HG03280 (cell line): ENCODE measurements around the gene SF3A2.
"Not testable (repeated sequence)": the region's sequence is repeated elsewhere in the genome, so short reads cannot be mapped to it uniquely, and the experiment has no call there.

Experiments used
- ATAC-seq: cut with Tn5 transposase; IDR thresholded peaks from one replicate; pipeline ENCODE4 v1.9.1; 2021; ENCODE audit warnings: mild to moderate bottlenecking, moderate library complexity; ENCODE audit not compliant: unreplicated experiment

The SF3A2 gene

DNA sequence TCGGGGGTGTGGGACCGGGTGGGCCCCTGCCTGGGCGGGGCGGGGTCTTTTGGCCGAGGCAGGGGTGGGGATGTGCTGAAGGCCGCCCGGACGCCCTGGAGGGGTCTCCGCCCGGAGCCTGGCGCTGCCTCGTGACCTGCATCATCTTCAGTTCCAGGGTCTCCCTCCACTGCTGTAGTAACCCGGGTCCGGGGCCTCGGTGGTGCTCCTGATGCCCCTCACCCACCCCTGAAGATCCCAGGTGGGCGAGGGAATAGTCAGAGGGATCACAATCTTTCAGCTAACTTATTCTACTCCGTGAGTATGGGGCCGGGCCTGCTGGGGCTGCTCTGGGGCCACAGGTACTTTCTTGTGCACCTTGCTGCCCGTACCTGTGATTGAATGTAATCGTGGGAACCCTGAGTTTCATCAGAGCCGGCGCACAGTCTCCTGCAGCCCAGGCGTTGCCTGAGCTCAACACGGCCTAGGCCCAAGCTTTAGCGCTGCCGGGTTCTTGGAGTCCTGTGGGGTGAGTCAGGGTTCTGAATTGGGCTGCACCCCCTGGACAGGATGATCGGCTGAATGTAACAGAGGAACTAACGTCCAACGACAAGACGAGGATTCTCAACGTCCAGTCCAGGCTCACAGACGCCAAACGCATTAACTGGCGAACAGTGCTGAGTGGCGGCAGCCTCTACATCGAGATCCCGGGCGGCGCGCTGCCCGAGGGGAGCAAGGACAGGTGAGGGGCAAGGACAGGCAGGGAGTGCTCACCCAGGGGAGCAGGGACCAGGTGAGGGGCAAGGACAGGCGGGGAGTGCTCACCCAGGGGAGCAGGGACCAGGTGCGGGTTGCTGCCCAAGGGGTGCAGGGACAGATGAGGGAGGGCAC lies 34.8 kb downstream of the SF3A2 start:
- ATAC-seq: no peak

DNA sequence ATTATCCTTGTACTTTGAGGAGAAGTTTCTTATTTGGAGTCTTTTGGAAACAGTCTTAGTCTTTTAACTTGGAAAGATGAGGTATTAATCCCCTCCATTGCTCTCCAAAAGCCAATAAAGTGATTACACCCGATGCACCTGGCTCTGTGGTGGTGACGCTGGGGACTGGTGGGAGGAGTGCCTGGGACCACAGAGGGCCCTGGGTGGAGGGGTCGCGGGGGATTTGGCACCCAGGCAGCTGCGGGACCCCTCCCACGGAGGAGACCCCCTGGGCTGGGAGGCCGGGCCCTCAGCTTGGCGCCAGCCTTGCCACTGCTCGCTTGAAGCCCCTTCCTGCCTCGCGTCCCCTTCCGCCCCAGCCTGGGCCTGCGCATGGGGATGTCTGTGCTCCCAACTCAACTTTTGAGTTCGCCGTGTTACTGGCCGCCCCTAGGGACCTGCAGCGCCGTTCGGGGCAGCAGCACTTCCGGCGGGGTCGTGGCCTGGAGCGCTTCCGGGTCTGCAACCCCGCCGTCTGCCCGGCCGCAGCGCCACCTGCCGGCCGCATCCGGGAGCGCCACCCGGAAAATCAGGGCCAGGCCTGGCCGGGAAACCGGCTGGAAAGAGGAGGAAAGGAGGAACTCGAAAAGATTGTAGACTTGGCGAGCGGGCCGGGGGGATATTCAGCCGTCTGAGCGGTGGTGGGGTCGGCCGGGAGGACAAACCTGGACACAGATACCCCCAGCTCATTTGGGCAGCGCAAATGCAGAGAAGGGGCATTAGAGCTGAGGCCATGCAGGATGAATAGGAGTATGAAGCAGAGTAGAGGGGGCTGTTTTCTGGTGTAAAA lies 36.9 kb downstream of the SF3A2 start:
- peak; percentile 31 for ATAC-seq

DNA sequence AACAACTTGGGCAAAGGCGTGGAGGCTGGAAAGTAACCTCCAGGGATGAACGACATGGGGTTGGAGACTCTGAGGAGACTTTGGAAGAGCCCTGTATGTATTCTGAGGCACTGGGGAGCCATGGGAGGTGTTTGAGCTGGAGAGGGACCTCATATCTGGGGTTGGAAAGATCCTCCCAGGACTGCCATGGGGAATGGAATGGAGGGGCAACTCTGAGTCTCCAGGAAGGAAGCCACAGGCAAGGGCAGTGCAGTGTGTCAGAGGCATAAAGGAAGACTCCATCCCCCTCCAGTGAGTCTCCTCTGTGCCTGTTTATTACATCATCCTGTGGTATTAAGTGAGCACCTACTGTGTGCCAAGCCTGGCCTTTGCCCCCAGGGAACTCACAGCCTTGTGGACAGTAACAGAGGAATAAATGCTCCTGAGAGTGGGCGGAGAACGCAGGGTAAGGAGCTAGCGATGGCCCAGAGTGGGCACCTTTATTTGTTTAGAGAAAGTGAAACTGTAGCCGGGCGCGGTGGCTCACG lies 37.6 kb downstream of the SF3A2 start:
- ATAC-seq: no peak

DNA sequence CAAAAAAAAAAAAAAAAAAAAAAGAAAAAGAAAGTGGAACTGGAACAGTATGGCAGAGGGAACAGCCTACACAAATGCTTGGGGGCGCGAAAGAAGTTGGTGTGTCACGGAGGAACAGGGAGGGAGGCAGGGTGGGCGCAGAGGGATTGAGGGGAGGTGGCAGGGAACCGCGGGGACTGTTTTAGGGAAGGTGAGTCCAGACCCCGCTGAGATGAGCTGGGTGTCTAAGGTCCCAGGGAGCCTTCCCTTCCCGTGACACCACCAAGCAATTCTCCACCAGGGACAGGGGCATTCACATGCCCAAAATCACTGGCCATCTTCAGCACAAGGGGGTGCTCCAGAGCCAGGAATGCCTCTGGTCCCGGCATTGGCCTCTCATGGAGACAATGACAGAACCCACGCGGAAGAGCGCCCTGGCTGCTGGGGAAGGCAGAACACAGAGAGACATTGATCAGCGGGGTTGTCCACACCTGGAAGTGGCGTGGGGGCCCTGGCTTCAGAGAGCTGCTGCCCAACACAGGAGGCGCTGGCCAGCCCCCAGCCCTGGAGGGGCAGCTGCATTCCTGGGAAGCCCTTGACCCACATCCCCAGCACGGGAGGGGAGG lies 38.4 kb downstream of the SF3A2 start:
- no peak for ATAC-seq

DNA sequence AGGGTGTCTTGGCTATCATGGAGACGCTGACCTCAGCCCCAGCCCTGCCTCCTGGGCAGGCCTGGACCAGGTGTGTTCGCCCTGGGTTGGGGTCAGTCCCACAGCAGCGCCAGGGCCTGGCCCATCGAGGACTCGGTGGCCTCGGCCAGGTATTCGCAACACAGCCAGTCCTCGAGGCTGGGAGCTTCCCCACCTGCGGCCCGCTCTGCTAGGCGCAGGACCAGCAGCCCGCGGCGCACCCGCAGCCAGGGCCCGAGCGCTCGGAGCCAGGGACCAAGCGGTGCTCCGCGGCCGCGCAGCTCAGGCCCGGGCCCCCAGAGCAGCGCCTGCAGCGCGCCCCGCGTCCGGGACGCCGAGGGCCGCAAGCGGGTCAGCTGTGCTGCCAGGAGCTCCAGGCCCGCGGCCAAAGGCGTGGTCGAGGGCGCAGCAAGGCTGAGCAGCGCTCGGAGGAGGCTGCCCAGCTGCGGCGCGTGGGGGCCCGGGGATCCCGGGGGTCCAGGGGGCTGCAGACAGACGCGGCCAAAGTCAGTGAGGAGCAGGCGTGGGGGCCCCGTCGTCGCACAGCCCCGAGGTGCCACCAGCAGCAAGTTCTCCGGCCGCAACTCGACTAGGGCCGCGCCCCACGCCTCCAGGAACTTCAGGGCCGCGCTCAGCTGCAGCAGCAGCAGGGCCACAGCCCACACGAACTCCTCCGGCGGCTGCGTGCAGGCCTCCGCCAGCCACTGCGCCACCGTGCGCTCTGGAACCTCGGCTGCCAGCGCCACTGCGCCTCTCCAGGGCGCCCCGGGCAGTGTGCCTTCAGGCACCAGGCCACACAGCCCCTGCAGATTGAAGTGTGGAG lies 39.2 kb downstream of the SF3A2 start:
- no peak for ATAC-seq

DNA sequence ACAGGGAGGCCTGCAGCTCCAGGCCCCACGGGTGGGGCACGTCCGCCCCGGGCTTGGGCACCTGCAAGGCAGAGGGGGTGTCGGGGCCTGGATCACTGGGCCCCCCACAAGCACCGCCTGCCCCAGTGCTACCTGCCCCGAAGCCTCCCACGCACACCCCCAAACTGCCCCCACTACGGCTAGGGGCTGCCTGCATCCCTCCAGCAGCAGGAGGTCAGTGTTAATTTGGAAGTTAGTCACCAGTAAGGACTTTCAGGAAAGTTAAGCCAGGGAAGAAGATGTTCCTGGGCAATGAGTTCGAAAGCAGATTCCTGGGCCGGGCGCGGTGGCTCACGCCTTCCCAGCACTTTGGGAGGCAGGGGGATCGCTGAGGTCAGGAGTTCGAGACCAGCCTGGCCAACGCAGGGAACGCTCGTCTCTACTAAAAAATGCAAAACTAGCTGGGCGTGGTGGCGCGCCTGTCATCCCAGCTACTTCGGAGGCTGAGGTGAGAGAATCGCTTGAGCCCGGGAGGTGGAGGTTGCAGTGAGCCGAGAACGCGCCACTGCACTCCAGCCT lies 39.9 kb downstream of the SF3A2 start:
- ATAC-seq: no peak

DNA sequence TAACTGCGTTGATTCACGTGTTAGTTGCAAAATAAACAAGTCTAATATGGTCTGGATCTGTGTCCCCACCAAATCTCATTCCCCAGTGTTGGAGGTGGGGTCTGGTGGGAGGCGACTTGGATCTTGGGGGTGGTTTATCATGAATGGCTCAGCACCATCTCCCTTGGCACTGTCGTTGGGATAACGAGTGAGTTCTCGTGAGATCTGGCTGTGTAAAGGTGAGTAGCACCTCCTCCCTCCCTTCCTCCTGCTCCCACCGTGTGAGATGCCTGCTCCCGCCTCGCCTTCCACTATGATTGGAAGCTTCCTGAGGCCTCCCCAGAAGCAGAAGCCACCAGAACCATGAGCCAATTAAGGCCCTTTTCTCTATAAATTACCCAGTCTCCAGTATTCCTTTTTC lies 40.5 kb downstream of the SF3A2 start:
- ATAC-seq: no peak

DNA sequence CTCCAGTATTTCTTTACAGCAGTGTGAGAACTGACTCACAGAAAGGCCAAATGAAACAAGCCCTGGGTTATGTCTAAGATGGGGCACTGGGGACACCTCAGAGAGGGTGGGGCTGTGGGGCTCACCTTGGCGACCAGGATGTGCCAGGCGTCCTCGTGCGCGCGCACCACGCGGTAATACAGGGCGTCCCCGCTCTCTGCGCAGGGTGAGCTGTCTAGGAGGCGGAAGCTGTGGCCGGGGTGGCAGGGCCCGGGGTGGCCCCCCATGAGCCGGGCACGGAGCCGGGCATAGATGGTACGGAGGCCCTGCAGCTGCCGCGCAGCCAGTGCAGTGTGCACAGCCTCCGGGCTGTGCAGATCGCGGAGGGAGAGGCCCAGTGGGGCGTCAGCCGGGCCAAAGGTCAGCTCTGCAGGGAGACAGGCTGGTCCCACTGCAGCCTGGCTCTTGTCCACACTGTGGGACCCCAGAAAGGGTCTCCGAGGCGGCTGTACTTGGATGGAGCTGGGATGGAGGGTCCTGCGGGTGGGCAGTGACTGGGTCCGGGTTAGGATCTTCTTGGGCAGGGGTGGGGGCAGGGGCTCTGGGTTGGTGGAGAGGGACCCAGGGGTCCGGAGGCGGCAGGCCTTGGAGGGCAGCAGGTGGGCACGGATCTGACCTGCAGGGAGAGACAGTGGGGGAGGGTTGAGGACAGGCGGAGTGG lies 42.0 kb downstream of the SF3A2 start:
- ATAC-seq: no peak

DNA sequence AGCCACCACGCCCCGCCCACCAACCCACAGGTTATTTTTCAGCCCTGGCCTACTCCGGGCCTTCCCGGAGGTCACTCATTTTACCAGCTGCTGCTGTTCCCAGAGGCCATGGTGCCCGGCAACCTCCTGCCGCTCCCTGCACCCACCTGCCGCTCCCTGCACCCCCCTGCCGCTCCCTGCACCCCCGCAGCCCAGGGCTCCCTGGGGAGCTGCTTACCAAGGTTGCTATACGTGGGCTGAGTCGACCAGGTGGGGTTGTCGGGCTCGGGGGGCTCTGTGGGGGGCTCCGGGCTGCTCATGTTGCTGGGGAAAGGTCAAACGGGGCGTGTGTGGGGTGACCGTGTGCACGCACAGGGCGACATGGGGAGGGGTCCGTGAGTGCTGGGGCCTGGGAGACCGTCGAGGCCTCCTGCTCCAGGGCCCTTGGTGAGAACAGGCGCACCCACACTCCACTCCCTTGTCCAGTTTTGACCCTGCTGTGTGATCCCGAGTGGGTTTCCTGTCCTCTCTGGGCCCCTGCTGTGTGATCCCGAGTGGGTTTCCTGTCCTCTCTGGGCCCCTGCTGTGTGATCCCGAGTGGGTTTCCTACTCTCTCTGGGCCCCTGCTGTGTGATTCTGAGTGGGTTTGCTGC lies 44.1 kb downstream of the SF3A2 start:
- no peak for ATAC-seq

DNA sequence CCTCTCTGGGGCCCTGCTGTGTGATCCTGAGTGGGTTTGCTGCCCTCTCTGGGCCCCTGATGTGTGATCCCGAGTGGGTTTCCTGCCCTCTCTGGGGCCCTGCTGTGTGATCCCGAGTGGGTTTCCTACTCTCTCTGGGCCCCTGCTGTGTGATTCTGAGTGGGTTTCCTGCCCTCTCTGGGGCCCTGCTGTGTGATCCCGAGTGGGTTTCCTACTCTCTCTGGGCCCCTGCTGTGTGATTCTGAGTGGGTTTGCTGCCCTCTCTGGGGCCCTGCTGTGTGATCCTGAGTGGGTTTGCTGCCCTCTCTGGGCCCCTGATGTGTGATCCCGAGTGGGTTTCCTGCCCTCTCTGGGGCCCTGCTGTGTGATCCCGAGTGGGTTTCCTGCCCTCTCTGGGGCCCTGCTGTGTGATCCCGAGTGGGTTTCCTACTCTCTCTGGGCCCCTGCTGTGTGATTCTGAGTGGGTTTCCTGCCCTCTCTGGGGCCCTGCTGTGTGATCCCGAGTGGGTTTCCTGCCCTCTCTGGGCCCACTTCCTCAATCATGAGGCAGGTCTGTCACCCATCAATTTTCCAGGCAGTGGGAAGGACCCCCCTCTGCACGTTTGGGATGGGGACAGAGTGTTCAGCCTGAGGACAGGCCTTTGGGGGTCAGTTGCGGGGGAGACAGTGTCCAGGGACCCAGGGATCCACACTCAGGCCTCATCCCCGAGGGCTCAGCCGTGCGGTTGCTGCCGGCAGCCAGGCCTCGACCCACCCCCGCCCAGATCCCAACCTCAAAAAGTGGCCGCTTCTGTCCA lies 44.8 kb downstream of the SF3A2 start:
- not testable (repeated sequence) for ATAC-seq

DNA sequence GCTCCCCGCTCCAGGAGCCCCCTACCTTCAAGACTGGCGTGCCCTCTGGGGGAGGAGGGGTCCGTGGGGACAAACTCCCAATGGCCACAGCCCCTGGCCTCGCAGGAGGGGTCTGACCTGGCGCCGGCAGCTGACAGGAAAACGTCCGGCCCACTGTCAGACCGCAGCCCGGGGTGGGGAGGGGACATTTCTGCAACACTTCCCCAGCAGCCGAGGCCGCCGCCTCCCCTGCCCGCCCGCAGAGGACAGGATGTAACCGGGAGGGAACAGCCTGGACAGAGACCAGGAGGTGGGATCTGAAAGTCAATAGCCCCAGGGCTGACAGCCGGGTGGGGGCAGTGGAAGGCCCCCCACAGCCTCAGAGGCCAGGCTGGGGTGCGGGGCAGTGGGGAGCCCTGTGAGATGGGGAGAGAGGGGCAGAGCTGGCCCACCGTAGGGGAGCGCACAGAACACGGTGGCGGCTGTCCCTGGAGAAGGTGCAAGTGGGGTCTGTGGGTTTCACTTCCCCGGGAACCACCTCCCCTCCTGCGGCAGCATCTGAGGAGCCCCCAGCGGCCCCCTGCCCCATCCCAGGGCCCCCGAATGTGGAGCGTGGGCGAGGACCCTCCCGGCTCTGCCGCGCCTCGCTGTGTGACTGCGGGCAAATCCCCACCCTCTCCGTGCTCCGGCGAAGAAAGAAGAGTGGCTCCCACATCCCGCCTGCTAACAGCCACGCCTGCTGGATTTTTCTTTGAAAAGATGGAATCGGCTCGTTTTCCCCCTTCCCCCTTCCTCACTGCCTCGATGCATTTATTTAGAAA lies 45.6 kb downstream of the SF3A2 start, which contains the start of gene PEAK3:
PEAK3 (minus strand) TSS at position 114 of the 800 bp plus-strand sequence. CDS start 1,244 bp downstream, outside the sequence.
- ATAC-seq: no peak

DNA sequence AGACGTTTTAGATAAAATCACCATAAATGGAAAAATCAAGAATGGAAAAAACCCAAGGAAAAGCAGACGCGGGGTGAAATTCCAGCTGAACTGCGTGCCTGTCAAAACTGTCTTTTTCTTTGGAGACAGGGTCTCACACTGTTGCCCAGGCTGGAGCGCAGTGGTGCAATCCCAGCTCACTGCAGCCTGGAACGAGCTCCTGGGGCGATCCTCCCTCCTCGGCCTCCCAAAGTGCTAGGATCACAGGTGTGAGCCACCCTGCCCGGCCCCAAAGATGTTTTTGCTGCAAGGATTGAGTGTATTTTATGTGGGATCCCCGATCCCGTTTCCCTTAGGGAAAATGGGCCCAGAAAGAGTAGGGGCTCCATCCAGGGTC lies 46.2 kb downstream of the SF3A2 start:
- ATAC-seq: no peak

DNA sequence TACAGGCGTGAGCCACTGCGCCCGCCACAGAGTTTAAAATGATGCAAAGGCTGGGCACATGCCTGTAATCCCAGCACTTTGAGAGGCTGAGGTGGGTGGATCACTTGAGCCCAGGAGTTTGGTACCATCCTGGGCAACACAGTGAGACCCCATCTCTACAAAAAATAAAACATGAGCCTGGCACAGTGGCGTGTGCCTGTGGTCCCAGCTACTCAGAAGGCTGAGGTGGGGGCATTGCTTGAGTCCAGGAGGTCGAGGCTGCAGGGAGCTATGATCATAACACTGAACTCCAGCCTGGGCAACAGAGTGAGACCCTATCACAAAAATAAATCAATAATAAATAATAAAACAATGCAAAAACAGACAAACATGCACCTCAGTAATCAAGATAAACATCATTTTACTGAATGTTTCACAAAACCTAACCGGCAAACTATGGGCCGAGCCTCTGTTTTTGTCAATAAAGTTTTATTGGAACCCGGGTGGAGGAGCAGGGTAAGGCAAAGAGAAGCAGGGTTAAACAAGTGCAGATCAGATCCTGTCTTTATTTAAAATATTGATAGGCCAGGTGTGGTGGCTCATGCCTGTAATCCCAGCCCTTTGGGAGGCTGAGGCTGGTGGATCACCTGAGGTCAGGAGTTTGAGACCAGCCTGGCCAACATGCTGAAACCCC lies 47.3 kb downstream of the SF3A2 start:
- ATAC-seq: no peak

DNA sequence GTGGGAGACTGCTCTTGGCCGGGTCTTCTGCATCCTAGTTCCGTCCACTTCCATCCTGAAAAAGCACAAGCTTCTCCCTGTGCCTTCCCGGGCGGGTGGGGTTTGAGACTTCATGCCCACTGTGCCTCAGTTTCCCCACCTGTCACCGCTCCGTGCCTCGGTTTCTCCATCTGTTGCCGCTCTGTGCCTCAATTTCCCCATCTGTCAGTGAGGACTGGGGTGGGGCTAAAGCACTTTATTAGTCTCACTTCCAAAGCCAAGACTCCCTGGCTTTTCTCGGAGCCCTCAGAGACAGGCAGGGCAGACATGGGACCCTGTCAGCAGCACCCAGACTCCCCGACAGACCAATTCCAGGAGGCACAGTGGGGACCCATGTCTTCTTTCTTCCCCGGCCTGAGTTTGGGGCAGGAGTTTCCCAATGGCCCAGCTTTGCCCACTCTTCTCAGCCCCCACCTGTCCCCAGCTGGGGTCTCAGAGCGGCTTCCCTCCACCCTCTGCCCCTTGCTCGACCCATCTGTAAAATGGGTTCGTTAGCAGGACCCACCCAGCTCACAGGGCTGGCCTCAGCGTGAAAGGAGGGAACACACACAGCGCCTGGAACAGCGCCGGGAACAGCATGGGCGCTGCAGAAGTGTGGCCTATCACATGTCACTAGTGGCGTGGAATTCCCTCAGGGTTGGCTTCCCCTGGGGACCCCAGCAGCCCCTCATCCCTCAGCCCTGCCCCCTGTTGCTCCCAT lies 49.9 kb downstream of the SF3A2 start:
- ATAC-seq: no peak

DNA sequence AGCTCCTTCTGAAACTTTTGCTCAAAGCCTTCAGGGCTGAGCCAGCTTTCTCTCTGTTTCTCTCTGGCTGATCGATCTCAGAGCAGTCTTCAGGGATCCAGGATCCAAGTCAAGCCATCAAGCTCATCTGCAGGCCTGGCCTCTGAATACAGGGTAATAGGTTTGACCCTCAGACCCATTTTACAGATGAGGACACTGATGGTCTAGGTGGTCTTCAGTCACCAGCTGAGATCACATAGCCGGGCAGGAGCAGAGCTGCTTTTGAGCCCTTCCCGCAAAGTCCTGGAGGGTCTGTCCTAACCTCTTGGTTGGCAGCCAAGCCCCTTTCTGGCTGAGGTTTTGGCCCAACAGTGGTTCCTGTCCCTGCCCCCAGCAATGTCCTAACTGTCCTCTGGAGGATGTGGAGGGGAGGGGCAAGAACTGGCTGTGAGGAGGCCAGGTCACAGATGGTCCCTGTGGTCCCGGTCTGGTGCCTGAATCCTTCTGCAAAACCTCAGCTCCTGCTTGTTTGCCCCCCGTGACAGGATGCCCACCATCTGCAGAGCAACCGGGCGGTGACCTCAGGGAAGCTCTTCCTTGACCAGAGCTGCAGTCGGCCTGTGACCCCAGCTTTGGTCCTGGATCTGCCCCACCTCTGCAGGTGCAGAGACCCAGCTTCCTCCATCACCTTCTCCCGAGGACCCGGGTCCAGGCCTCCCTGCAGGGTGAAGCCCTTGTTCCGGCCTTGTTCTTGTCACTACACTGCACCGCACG lies 51.1 kb downstream of the SF3A2 start:
- ATAC-seq: no peak
